Activated CD4-positive, alpha-beta T cell treated with anti-CD3 and anti-CD28 coated beads for 4 hours (primary cell): Measurements from ENCODE around the gene CAMTA1.

Experiments used
- DNase-seq, 2 donors: peaks; one replicate each; pipeline ENCODE4 v3.0.0-alpha.2; 2020

The CAMTA1 gene

DNA sequence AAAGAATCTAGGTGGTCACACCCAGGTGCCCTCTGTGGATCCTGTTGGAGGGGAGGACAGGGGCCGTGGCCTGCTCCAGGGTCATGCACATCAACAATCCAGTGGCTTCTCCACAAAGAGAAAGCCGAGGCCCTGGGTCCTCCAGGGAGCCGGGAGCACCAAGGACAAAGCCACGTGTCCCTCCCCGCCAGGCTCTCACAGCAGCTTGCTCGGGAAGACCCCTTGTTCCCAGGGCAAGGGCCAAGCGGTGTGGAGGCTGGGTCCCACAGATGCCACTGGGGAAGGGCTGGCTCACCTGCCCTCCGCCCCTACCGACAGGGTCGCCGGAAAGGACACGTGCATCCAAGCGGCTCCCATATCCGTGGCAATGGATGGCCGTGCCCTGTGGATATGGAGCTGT lies 793.0 kb downstream of the CAMTA1 start:
- DNase-seq = no peak

DNA sequence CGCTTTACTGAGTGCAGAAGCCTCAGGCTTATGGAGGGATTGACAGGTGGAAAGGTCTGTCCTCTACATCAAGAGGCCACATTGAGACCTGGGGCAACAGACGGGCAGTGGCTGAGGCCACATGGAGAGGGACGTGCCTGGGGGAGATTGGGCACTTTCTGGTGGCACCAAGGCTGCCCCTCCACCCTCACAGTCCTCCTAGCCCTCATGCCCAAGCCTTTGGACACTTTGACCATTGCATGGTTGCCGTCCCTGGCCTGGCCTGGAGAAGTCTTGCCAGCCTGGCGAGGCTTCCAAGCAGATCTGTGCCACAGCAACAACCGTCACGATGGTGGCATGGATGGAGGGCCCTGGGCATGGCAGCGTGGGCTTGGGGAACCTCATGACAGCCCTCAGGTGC lies 793.8 kb downstream of the CAMTA1 start:
- DNase-seq = no peak

DNA sequence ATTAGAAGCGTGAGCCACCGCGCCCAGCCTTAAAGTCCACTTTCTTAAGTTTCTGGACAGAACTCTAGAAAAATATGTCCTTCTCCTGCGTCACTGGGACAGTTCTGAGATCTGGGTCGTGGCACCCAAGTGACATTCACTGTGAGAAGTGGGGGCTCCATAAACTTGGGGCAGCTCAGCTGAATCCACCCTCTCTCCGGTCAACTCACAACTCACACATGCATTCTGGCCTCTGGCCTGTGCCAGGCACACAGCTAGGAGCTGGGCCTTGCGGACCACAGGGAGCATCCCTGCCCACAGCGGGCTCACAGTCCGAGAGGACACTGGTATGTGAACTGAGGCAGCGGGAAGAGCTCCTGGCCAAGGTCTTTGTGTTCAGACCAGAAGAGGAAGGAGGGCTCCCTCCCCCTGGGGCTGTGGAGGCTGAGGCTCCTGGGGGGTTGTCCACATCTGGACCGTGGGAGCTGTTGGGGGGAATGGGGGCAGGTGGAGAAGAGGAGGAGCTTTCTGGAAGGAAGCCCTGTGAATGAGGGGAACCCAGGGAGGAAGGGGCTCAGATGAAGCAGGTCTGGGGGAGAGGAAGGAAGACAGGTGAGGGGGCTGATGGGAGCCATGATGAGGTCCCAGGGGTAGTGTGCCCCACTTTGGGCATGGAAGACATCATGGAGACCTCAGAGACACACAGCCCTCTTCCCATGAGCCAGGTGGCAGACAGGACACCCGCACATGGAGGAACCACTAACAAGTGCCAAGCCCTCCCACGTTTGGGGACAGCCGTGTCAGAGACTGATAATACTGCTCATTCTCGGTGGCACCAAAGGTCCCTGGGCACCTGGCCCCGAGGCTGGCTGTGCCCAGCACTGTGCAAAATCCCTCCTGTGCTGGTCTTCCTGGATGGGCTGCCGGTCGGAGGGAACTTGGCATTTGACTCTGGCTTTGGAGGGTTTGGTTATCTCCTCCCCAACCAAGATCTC lies 794.9 kb downstream of the CAMTA1 start:
- no peak for DNase-seq

- DNase-seq = no peak
Observed at GRCh38 chr1:7580923-7581753, 795.9 kb downstream of the CAMTA1 start.

DNA sequence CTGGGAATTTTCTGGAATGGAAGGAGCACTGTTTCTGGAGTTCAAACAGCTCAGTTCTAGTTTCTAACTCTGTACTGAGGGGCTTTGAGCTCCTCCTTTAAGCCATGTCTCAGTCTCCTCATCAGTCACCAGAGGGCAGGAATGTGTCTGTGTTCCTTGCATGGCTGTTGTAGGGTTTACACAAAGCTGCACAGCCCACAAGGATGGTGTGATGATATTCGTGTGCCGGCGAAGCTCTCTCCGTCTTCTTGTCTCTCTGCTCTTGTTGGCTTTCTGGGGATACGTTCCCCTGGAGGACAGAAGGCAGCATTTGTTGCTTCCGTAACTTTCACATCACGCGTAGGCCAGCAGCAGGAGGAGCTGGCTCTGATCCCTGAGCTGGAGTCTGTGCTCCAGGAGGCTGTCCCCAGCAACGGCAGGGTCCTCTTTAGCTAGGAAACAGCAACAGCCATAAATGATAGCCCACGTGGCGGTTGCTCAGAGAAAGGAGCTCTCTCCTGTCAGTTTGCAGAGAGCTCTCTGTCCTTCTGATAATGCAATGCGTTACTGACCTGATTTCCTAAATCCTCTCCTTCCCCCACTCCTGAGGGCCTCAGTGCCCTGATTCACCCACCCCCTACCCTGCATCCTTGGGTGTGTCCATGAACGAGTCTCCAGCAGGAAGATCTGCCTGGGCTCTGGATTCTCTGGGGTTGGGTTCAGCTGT lies 796.7 kb downstream of the CAMTA1 start:
- DNase-seq = no peak

GRCh38 chr1:7582460-7582972 lies 797.3 kb downstream of the CAMTA1 start:
- no peak for DNase-seq

- no peak for DNase-seq
Observed at GRCh38 chr1:7583291-7584096, 798.2 kb downstream of the CAMTA1 start.

GRCh38 chr1:7584157-7584556 lies 798.9 kb downstream of the CAMTA1 start:
- DNase-seq = no peak

DNA sequence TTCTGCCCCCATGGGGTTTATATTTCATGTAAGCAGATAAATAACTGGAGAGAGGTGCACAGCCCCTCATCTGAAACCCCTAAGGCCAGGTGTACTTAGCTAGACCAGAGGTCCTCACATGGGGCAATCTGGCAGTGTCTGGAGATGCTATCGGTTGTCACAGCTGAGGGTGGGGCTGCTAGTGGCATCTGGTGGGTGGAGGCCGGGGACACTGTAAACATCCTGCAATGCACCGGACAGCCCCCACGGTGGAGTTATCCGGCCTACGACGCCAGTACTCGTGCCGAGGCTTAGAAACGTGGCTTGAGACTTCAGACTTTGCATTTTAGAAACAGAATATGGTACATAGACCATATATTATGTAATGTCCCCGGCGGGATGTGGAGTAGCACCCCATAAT lies 799.4 kb downstream of the CAMTA1 start:
- no peak for DNase-seq

- DNase-seq = no peak
Observed at GRCh38 chr1:7585216-7585907, 800.1 kb downstream of the CAMTA1 start.

DNA sequence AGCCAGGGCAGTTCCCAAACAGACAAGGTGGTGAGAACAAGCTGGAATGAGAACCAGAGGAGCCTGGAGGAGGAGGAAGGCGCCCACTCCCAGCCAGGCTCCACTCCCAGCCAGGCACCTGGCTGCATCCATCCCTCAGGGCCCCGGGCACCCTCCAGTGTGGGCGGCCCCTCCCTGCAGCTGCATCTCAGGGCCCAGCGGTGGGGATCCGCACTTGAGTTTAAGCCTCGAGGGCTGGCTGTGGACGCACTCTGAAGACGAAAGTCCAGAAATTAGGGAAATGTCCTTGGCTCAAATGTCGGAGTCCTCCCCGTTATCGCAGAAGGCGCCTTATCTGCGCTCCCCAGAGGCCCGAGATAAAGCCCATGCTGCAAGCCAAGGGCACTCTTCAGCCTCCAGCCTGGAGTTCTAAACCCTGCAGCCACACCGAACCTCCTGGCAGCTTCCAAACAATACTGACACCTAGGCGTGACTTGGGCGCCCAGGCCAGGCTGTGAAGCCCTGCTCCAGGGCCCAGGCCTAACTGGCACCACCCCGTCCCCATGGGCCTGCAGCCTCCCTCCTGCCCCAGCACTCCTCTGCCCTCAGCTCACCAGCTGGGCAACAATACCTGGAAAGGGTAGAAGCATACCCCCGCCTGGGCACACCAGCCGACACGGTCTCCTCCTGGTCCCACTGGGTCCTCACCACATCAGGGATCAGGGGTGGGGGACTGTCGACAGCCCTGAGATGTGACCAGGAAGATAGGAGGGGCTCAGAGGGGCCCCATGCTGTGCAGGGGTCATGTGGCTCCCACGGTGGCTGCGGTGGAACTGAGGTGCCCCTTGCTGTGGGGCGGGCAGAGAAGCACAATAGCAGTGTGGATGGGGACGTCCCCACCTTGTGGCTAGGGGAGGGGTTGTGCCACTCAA lies 801.0 kb downstream of the CAMTA1 start:
- no peak for DNase-seq

DNA sequence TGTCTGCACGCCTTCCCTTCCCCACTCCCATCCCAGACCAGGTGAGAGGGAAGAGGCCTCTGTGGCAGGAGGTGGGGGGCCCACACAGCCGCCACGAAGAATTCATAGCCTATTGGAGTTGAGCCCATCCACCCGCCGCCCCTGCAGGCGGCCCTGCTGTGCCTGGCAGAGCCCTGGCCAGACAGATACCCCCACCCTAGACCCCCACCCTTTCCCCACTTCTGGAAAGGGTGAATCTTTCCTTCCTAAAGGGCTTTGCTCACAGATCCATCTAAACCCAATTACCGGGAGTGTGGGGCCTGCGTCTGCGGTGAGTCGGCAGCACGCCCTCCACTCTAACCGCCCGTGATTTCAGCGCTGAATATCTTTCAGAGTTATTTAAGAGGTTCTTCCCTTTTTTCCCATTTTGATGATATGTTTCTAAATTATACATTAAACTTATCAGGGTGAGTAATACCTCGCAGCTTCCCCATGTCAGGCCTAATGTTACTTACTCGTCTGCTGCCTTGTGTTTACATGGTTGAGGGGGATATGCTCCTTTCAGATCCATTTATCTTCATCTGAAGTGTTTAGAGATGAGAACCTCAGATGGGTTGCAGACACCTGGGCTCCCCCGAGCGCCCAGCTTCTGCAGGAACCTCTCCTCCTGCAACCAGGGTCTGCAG lies 802.0 kb downstream of the CAMTA1 start:
- DNase-seq = no peak

DNA sequence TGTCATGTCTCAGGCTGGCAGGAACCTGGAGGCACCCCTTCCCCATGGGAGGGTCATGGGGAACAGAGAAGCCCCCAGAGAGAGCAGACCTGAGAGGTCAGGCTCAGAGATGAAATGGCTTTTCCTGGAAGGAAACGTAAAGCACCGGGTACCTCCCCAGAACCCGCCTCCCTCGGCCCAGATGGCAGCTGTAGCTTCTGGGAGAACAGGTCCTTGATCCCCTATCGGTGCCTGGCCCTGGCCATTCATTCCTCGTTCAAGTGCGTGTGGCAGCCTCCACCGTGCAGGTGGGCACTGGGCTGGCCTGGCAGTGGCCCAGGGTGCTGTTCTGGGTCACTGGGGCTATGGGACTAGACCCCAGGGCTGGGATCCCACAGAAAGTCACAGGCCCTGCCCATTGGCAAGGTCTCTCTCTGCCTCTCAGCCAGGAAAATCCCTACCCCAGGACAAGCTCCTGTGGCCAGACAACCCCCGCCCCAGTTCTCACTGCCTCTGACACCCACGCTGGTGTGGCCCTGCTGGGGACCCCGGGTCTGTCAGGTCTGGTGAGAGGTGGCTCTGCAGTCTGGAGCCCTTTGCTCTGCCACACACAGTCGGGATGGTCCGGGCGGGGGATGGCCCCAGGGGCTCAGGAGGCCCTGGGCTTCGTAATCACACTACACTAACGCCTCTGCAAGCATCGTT lies 802.7 kb downstream of the CAMTA1 start:
- no peak for DNase-seq

DNA sequence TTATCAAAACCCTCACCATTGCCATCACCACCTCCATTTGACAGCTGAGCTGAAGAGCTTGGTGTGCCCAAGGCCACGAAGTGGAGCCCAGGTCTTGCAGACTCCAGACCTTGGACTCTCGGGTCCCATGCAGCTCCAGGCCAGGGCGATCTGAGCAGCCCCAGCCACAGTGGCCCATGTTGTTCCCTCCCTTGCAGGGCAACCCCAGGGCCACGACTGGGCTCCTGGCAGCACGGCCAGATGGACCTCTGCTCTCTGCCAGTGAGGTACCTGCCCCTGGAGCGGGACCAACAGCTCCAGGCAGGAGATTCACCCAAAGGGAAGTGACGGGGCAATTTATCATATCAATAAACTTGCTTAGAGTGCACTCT lies 803.2 kb downstream of the CAMTA1 start:
- DNase-seq = no peak

DNA sequence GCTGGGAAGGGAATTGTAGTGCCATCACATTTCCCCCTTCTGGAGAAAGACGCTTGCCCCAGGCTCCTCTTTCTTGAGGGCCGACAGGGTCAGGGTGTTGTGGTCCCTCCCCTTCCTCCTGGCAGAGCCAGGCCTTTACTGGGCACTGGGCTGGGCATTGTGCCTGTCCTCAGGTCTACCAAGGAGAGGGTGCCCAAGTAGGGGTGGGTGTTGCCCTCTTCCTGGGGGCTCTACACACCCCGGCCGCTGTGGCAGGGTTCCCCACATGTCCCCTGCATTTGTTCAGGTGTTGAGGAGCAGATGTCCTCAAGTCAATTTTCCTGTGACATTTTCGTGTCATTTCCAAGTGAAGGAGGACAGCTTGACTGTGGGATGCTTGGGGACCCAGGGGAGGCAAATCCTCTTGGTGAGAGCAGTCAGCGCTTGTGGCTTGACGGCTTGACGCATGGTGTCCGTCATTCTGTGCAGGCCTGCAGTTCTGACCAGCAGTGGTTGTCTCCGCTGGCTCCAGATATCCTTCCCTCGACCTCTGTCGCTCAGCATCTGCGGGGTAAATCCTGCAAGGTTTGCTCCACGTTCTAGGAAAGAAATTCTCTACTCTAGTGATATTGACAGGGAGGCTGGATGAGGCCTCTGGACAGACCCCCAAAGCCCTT lies 804.0 kb downstream of the CAMTA1 start:
- no peak for DNase-seq

- no peak for DNase-seq
Observed at GRCh38 chr1:7589774-7590425, 804.6 kb downstream of the CAMTA1 start.

GRCh38 chr1:7590426-7590790 lies 805.2 kb downstream of the CAMTA1 start:
- DNase-seq = no peak

- no peak for DNase-seq
Observed at GRCh38 chr1:7591565-7591964, 806.3 kb downstream of the CAMTA1 start.
